HepG2 (cell line): ENCODE results near the gene DNAJC10. TPM values are rescaled to one million over a fixed set of nuclear protein-coding genes. Genes with fewer than 3 reads are reported as not detected.

Source experiments
- ADNP ChIP-seq: sonication (generic); formaldehyde crosslinking; IDR thresholded peaks from 2 replicates; pipeline ENCODE4 v1.4.0; 2020; ENCODE audit warnings: missing genetic modification reagents
- CBX1 ChIP-seq: IDR thresholded peaks from one replicate; pipeline ENCODE4 v1.6.1; 2016; ENCODE audit warnings: antibody characterized with exemption, low read depth
- CEBPB ChIP-seq: IDR thresholded peaks from 2 replicates; pipeline ENCODE4 v1.6.1; 2011; ENCODE audit warnings: low read depth, low read length, improper control_type of control experiment, borderline replicate concordance
- FOXK1 ChIP-seq: sonication (generic); formaldehyde crosslinking; IDR thresholded peaks from 2 replicates; pipeline ENCODE4 v1.4.0; 2020; ENCODE audit warnings: low read depth, missing genetic modification reagents, borderline replicate concordance
- ISL2 ChIP-seq: sonication (generic); formaldehyde crosslinking; IDR thresholded peaks from 2 replicates; pipeline ENCODE4 v1.5.0; 2020; ENCODE audit warnings: missing genetic modification reagents
- KMT2A ChIP-seq: sonication (generic); formaldehyde crosslinking; IDR thresholded peaks from 2 replicates; pipeline ENCODE4 v1.4.0; 2020; ENCODE audit warnings: missing genetic modification reagents
- RBAK ChIP-seq: sonication (generic); formaldehyde crosslinking; IDR thresholded peaks from 2 replicates; pipeline ENCODE4 v1.5.1; 2020; ENCODE audit warnings: mild to moderate bottlenecking, missing genetic modification reagents
- SNAI1 ChIP-seq: sonication (generic); formaldehyde crosslinking; IDR thresholded peaks from 2 replicates; pipeline ENCODE4 v1.5.0; 2020; ENCODE audit warnings: mild to moderate bottlenecking, missing genetic modification reagents, borderline replicate concordance
- TP53 ChIP-seq: sonication (generic); formaldehyde crosslinking; conservative IDR thresholded peaks from 2 replicates; pipeline ENCODE4 v1.4.0; 2020; ENCODE audit warnings: missing genetic modification reagents
- ZBTB37 ChIP-seq: sonication (generic); formaldehyde crosslinking; IDR thresholded peaks from 2 replicates; pipeline ENCODE4 v1.4.0; 2020; ENCODE audit warnings: mild to moderate bottlenecking, missing genetic modification reagents
- ZNF225 ChIP-seq: sonication (generic); formaldehyde crosslinking; IDR thresholded peaks from 2 replicates; pipeline ENCODE4 v1.4.0; 2020; ENCODE audit warnings: mild to moderate bottlenecking, missing genetic modification reagents
- ZNF234 ChIP-seq: sonication (generic); formaldehyde crosslinking; conservative IDR thresholded peaks from 2 replicates; pipeline ENCODE4 v1.5.1; 2020; ENCODE audit warnings: mild to moderate bottlenecking, missing genetic modification reagents
- ZNF326 ChIP-seq: sonication (generic); formaldehyde crosslinking; IDR thresholded peaks from 2 replicates; pipeline ENCODE4 v1.4.0; 2020; ENCODE audit warnings: missing genetic modification reagents, borderline replicate concordance
- ZNF589 ChIP-seq: sonication (generic); formaldehyde crosslinking; conservative IDR thresholded peaks from 2 replicates; pipeline ENCODE4 v1.8.0; 2022; ENCODE audit warnings: mild to moderate bottlenecking, moderate library complexity, missing genetic modification reagents
- ZNF605 ChIP-seq: sonication (generic); formaldehyde crosslinking; IDR thresholded peaks from 2 replicates; pipeline ENCODE4 v1.8.0; 2022; ENCODE audit warnings: mild to moderate bottlenecking, missing genetic modification reagents
- ZNF720 ChIP-seq: sonication (generic); formaldehyde crosslinking; IDR thresholded peaks from 2 replicates; pipeline ENCODE4 v1.4.0; 2020; ENCODE audit warnings: missing genetic modification reagents
- ZNF724P ChIP-seq: sonication (generic); formaldehyde crosslinking; IDR thresholded peaks from 2 replicates; pipeline ENCODE4 v1.8.0; 2022; ENCODE audit warnings: missing genetic modification reagents, borderline replicate concordance
- ZNF746 ChIP-seq: sonication (generic); formaldehyde crosslinking; IDR thresholded peaks from 2 replicates; pipeline ENCODE4 v1.8.0; 2022; ENCODE audit warnings: mild to moderate bottlenecking, missing genetic modification reagents
- ZSCAN21 ChIP-seq: sonication (generic); formaldehyde crosslinking; IDR thresholded peaks from 2 replicates; pipeline ENCODE4 v1.8.0; 2022; ENCODE audit warnings: mild to moderate bottlenecking, missing genetic modification reagents, moderate library complexity, borderline replicate concordance
- polyA plus RNA-seq, 8 experiments: library from polyadenylated mRNA; depleted of rRNA in 3 of 8; stranded (reverse) in 7 of 8; unstranded in 1 of 8; fragments of >200 nt; fragmentation: Illumina TruSeq in 4 of 8; extraction: Trizol in 4 of 8; gene quantifications; 2 replicates each; pipeline versions ENCODE4 v1.2.1 to v1.2.3, GENCODE V29; 2011 to 2016; ENCODE audit warnings: low read depth in 4 of 8, missing spikeins in 1 of 8, mixed read lengths in 1 of 8; ENCODE audit not compliant: insufficient read depth in 1 of 8
- total RNA-seq, 5 experiments: library from RNA; depleted of rRNA; stranded (reverse); fragments of >200 nt; fragmentation: Illumina TruSeq; extraction: Trizol; gene quantifications; 2 replicates each; pipeline ENCODE4 v1.2.3, GENCODE V29; 2016; ENCODE audit warnings: low read depth in 1 of 5
- TF ChIP-seq, protein P1 (sequence below): IDR thresholded peaks from 2 replicates; pipeline ENCODE4 v1.6.1; 2016; ENCODE audit warnings: low read depth, missing genetic modification reagents, missing compliant biosample characterization
- TF ChIP-seq, protein P2 (sequence below): sonication (generic); formaldehyde crosslinking; IDR thresholded peaks from 2 replicates; pipeline ENCODE4 v1.9.0; 2021; ENCODE audit warnings: missing genetic modification reagents, borderline replicate concordance

Gene DNAJC10
- total and polyA plus RNA-seq, 2 of the 13 experiments (the other 11 are each of a cell fraction or from before 2014, with no cell fraction given), result 44.1 to 178 TPM

DNA sequence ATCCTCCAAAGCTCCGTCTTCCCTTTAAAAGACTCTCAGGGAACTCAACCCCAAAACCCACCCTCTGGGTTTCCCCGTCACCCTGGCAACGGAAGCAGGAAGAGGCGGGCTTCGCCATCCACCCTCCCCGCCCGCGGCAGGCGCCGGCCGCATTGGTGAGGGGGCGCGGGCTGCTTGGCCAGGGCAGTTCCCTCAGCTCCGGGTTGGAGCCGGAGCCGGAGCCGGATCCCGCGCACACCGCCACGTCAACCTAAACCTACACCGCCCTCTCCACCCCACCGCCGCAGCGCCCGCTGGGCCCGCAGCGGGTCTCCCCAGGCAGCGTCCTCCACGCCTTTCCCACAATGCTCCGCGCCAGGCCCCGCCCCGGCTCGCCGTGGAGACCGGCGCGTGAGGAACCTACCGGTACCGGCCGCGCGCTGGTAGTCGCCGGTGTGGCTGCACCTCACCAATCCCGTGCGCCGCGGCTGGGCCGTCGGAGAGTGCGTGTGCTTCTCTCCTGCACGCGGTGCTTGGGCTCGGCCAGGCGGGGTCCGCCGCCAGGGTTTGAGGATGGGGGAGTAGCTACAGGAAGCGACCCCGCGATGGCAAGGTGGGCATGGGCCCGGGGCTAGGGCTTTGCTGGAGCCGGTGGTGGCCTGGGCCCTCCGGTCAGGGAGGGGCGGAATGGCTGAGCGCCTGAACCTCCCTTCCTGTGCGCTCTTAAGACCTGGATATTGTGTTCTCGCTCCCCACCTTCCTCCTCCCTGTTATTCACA lies at the start of gene DNAJC10 (continued):
- peak; percentile 98 for TF ChIP-seq KMT2A (CRISPR knock-in tag)
- peak; percentile 92; the same call in 1 of the 2 replicates for TF ChIP-seq ZNF589
- TF ChIP-seq ISL2 (CRISPR knock-in tag), result peak; percentile 86
- TF ChIP-seq, protein P1, sequence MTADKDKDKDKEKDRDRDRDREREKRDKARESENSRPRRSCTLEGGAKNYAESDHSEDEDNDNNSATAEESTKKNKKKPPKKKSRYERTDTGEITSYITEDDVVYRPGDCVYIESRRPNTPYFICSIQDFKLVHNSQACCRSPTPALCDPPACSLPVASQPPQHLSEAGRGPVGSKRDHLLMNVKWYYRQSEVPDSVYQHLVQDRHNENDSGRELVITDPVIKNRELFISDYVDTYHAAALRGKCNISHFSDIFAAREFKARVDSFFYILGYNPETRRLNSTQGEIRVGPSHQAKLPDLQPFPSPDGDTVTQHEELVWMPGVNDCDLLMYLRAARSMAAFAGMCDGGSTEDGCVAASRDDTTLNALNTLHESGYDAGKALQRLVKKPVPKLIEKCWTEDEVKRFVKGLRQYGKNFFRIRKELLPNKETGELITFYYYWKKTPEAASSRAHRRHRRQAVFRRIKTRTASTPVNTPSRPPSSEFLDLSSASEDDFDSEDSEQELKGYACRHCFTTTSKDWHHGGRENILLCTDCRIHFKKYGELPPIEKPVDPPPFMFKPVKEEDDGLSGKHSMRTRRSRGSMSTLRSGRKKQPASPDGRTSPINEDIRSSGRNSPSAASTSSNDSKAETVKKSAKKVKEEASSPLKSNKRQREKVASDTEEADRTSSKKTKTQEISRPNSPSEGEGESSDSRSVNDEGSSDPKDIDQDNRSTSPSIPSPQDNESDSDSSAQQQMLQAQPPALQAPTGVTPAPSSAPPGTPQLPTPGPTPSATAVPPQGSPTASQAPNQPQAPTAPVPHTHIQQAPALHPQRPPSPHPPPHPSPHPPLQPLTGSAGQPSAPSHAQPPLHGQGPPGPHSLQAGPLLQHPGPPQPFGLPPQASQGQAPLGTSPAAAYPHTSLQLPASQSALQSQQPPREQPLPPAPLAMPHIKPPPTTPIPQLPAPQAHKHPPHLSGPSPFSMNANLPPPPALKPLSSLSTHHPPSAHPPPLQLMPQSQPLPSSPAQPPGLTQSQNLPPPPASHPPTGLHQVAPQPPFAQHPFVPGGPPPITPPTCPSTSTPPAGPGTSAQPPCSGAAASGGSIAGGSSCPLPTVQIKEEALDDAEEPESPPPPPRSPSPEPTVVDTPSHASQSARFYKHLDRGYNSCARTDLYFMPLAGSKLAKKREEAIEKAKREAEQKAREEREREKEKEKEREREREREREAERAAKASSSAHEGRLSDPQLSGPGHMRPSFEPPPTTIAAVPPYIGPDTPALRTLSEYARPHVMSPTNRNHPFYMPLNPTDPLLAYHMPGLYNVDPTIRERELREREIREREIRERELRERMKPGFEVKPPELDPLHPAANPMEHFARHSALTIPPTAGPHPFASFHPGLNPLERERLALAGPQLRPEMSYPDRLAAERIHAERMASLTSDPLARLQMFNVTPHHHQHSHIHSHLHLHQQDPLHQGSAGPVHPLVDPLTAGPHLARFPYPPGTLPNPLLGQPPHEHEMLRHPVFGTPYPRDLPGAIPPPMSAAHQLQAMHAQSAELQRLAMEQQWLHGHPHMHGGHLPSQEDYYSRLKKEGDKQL, result peak; percentile 26; the same call in 1 of the 2 replicates
- peak; percentile 76 for TF ChIP-seq CBX1
- no peak for TF ChIP-seq ZNF720 (CRISPR knock-in tag)
- TF ChIP-seq CEBPB, result no peak
- peak; percentile 82; the same call in 1 of the 2 replicates for TF ChIP-seq ZNF225 (CRISPR knock-in tag)
- no peak for TF ChIP-seq ZNF234
- TF ChIP-seq ZNF746, result peak; percentile 93
- no peak for TF ChIP-seq RBAK (CRISPR knock-in tag)
- no peak for TF ChIP-seq ZNF326 (CRISPR knock-in tag)
- TF ChIP-seq, protein P2, sequence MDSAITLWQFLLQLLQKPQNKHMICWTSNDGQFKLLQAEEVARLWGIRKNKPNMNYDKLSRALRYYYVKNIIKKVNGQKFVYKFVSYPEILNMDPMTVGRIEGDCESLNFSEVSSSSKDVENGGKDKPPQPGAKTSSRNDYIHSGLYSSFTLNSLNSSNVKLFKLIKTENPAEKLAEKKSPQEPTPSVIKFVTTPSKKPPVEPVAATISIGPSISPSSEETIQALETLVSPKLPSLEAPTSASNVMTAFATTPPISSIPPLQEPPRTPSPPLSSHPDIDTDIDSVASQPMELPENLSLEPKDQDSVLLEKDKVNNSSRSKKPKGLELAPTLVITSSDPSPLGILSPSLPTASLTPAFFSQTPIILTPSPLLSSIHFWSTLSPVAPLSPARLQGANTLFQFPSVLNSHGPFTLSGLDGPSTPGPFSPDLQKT (CRISPR knock-in tag), result 0 out of 2 replicates have a peak, but pooled peaks have one; percentile 64
- TF ChIP-seq TP53 (CRISPR knock-in tag), result peak; percentile 87; the same call in 1 of the 2 replicates
- no peak for TF ChIP-seq ADNP
- TF ChIP-seq ZSCAN21, result peak; percentile 98; the same call in 1 of the 2 replicates
- TF ChIP-seq FOXK1, result peak; percentile 84
- TF ChIP-seq SNAI1, result peak; percentile 91
- peak; percentile 62 for TF ChIP-seq ZBTB37 (CRISPR knock-in tag)
- TF ChIP-seq ZNF724P (CRISPR knock-in tag), result peak; percentile 72; the same call in 1 of the 2 replicates
- peak; percentile 75 for TF ChIP-seq ZNF605
